Calu3 (cell line): ENCODE results near the gene DNAJB2. TPM values are rescaled to one million over a fixed set of nuclear protein-coding genes. Genes with fewer than 3 reads are reported as not detected.

Experiments
- BruUV-seq: library from RNA; stranded (reverse); fragments of 400-500 nt; replicated peaks from 2 replicates; lab custom pipeline; 2021; lab: Mats Ljungman, UMichigan
- CTCF ChIA-PET: fragments of 300-600 bp; sonication (Branson Sonifier 250); formaldehyde crosslinking; loops from one replicate; lab custom pipeline; 2022; ENCODE audit warnings: antibody characterized with exemption; lab: Charles Lee
- DNase-seq: peaks from one replicate; pipeline ENCODE4 v3.0.0; 2022
- H3K27ac Mint-ChIP-seq: one replicate; pipeline ENCODE4 v1.8.0; 2022; ENCODE audit warnings: mixed read lengths; ENCODE audit not compliant: unreplicated experiment
- H3K27me3 Mint-ChIP-seq: one replicate; pipeline ENCODE4 v1.8.0; 2022; ENCODE audit warnings: mixed read lengths; ENCODE audit not compliant: unreplicated experiment
- H3K36me3 Mint-ChIP-seq: one replicate; pipeline ENCODE4 v1.8.0; 2022; ENCODE audit warnings: mild to moderate bottlenecking, moderate library complexity, mixed read lengths; ENCODE audit not compliant: insufficient read depth, unreplicated experiment
- H3K4me1 Mint-ChIP-seq: one replicate; pipeline ENCODE4 v1.8.0; 2022; ENCODE audit warnings: mild to moderate bottlenecking, low read depth, mixed read lengths; ENCODE audit not compliant: unreplicated experiment
- H3K4me3 Mint-ChIP-seq: one replicate; pipeline ENCODE4 v1.8.0; 2022; ENCODE audit warnings: mild to moderate bottlenecking, low read depth, moderate library complexity, mixed read lengths; ENCODE audit not compliant: unreplicated experiment
- H3K9me3 Mint-ChIP-seq: one replicate; pipeline ENCODE4 v1.8.0; 2022; ENCODE audit warnings: low read depth, mixed read lengths; ENCODE audit not compliant: unreplicated experiment
- intact Hi-C: fragments of 100-400 bp; cut with micrococcal nuclease; formaldehyde crosslinking; loops from one replicate; pipeline ENCODE4 v1.10.0; 2022; ENCODE audit not compliant: unreplicated experiment
- total RNA-seq: library from RNA; stranded (reverse); gene quantifications from 2 replicates; pipeline ENCODE4 v1.2.3, GENCODE V29; 2022
- TF ChIP-seq, protein P1 (sequence below): fragments of 200-600 bp; IDR thresholded peaks from one replicate; pipeline ENCODE4 v1.8.0; 2022; ENCODE audit warnings: antibody characterized with exemption; ENCODE audit not compliant: unreplicated experiment

The DNAJB2 gene
- total RNA-seq, 1 experiment from 2014 or later, result 68.2 TPM

DNA sequence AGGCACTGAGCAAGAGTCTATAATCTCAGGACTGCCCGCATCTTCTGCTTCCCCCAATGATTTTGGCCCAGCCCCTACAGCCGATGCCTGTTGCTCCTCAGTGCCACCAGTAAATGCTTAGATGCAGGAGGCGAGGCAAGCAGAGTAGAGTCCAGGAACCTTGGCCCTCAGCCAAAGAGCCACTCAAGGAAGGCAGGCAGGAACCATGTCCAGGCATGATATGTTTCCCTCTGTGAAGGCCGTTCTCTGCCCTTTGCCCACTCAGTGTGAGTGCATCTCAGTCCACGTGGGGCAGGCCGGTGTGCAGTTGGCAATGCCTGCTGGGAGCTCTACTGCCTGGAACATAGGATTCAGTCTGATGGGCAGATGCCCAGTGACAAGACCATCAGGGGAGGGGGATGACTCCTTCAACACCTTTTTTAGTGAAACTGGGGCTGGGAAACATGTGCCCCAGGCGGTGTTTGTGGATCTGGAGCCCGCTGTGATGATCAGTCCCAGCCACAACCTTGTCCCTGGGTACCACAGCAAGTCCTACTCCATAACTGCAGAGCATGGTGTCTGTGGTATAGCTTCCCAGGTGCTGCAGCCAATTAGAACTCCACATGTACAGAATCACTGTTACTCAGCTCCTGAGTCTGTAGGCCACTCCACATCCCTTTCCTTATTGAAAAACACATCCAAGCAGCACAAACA lies 9.7 kb upstream of the DNAJB2 start:
- peaks cover 21% of the 10 kb centered on the region for H3K4me1 Mint-ChIP-seq
- no peak overlapping the region for H3K27ac Mint-ChIP-seq
- H3K4me3 Mint-ChIP-seq, result no peak overlapping the region
- BruUV-seq, result no TSS peak
- no peaks in the 10 kb centered on the region for H3K27me3 Mint-ChIP-seq
- TF ChIP-seq, protein P1, sequence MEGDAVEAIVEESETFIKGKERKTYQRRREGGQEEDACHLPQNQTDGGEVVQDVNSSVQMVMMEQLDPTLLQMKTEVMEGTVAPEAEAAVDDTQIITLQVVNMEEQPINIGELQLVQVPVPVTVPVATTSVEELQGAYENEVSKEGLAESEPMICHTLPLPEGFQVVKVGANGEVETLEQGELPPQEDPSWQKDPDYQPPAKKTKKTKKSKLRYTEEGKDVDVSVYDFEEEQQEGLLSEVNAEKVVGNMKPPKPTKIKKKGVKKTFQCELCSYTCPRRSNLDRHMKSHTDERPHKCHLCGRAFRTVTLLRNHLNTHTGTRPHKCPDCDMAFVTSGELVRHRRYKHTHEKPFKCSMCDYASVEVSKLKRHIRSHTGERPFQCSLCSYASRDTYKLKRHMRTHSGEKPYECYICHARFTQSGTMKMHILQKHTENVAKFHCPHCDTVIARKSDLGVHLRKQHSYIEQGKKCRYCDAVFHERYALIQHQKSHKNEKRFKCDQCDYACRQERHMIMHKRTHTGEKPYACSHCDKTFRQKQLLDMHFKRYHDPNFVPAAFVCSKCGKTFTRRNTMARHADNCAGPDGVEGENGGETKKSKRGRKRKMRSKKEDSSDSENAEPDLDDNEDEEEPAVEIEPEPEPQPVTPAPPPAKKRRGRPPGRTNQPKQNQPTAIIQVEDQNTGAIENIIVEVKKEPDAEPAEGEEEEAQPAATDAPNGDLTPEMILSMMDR, result no peak
- H3K9me3 Mint-ChIP-seq, result no peaks in the 10 kb centered on the region
- intact Hi-C loops, result no loop called here
- CTCF ChIA-PET, result no interaction called here
- peaks cover 9% of the 10 kb centered on the region for H3K36me3 Mint-ChIP-seq
- DNase-seq, result peak; percentile 33

DNA sequence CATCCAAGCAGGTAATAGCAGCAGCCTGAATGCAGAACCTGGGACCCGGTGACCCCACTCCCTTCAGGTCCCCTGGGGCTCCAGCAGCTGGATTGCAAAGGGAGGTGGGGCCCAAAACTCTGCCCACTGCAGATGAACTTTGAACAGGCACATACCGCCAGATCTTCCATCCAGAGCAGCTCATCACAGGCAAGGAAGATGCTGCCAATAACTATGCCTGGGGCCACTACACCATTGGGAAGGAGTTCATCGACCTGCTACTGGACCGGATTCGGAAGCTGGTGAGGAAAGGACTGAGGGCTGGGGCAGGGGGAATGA lies 9.2 kb upstream of the DNAJB2 start:
- DNase-seq, result no peak
- Mint-ChIP-seq H3K9me3 (no peaks in the 10 kb centered on the region), H3K27ac (no peak overlapping the region), H3K4me1 (peaks cover 26% of the 10 kb centered on the region), H3K4me3 (no peak overlapping the region), H3K27me3 (no peaks in the 10 kb centered on the region), H3K36me3 (peaks cover 13% of the 10 kb centered on the region)
- no TSS peak for BruUV-seq
- TF ChIP-seq, protein P1, result no peak
- intact Hi-C loops, result no loop called here
- CTCF ChIA-PET, result no interaction called here

DNA sequence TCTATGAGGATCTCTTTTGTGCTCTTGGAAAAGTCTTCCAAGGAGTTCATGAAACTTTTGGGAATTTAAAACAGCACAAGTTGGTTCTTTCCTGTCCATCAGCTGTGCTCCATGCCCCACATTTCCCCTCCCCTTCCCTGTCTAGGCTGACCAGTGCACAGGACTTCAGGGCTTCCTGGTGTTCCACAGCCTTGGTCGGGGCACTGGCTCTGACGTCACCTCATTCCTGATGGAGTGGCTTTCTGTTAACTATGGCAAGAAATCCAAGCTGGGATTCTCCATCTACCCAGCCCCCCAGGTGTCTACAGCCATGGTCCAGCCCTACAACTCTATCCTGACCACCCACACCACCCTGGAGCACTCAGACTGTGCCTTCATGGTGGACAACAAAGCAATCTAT lies 8.1 kb upstream of the DNAJB2 start:
- Mint-ChIP-seq H3K4me3 (no peak overlapping the region), H3K4me1 (peaks cover 29% of the 10 kb centered on the region), H3K27ac (no peak overlapping the region), H3K27me3 (no peaks in the 10 kb centered on the region), H3K9me3 (no peaks in the 10 kb centered on the region), H3K36me3 (peaks cover 13% of the 10 kb centered on the region)
- BruUV-seq, result no TSS peak
- no peak for DNase-seq
- TF ChIP-seq, protein P1, result no peak
- CTCF ChIA-PET, result interaction anchor here (0.6 kb wide), 1 partner anchor 38 kb away, joined by 8 read pairs; no protein-coding TSS in a partner anchor
- intact Hi-C loops, result no loop called here

DNA sequence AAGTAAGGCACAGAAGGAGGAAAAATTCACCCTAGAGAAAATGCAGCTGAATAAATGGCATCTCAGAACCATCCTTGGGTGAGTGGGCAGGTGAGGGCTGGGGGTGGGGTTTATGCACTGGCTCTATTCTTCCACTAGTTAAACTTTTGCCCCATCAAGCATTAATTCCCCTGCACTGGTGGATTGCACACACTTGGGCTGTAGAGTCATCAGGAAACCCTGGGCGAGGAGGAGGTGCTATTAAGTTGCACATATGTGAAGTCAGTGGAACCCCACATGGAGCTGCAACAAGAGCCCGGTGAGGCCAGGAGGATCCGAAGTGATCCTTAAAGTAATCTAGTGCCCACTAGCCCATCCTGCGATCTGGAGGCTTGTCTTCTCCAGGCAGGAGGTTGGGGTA lies 6.8 kb upstream of the DNAJB2 start:
- intact Hi-C loops, result no loop called here
- Mint-ChIP-seq H3K27me3 (no peaks in the 10 kb centered on the region), H3K27ac (no peak overlapping the region), H3K4me3 (no peak overlapping the region), H3K36me3 (peaks cover 13% of the 10 kb centered on the region), H3K9me3 (no peaks in the 10 kb centered on the region), H3K4me1 (peaks cover 33% of the 10 kb centered on the region)
- no TSS peak for BruUV-seq
- TF ChIP-seq, protein P1, result no peak
- no peak for DNase-seq
- CTCF ChIA-PET, result no interaction called here
